IMR-90 (cell line): ENCODE results near the gene LRRC39. TPM values are rescaled to one million over a fixed set of nuclear protein-coding genes. Genes with fewer than 3 reads are reported as not detected.

ENCODE experiments used
- ATAC-seq: fragments of 200-7000 bp; cut with Tn5 transposase; 2 replicates; pipeline ENCODE4 v1.9.1; 2020; ENCODE audit warnings: low read depth, mild to moderate bottlenecking, moderate library complexity
- BruUV-seq: library from RNA; stranded (reverse); fragments of 400-500 nt; replicated peaks from 2 replicates; lab custom pipeline; 2021; lab: Mats Ljungman, UMichigan
- CTCF ChIA-PET: fragments of 300-600 bp; formaldehyde crosslinking; extraction: SDS; loops from one replicate; lab custom pipeline; 2021; ENCODE audit warnings: antibody characterized with exemption; lab: Yijun Ruan, JAX
- POLR2A ChIA-PET: fragments of 300-600 bp; sonication (Branson Sonifier 250); formaldehyde crosslinking; loops from one replicate; lab custom pipeline; 2022; ENCODE audit warnings: antibody characterized with exemption; ENCODE audit not compliant: unreplicated experiment; lab: Charles Lee
- DNase-seq: peaks from one replicate; pipeline ENCODE4 v3.0.0; 2013
- H2AFZ ChIP-seq: replicated peaks from 2 replicates; pipeline ENCODE3; 2013; ENCODE audit warnings: low read length, mild to moderate bottlenecking; ENCODE audit not compliant: poor library complexity
- H2AK5ac ChIP-seq: 2 replicates; pipeline ENCODE4 v1.6.1; 2013; ENCODE audit warnings: low read depth, low read length, inconsistent platforms
- H2AK9ac ChIP-seq: replicated peaks from 2 replicates; pipeline ENCODE3; 2013; ENCODE audit warnings: mild to moderate bottlenecking, low read depth, low read length, moderate library complexity; ENCODE audit not compliant: poor library complexity
- H2BK120ac ChIP-seq: 2 replicates; pipeline ENCODE4 v1.6.1; 2013; ENCODE audit warnings: low read depth, low read length, inconsistent platforms
- H2BK15ac ChIP-seq: 3 replicates; pipeline ENCODE4 v1.6.1; 2013; ENCODE audit warnings: low read depth, low read length, inconsistent platforms
- H2BK20ac ChIP-seq: 2 replicates; pipeline ENCODE4 v1.6.1; 2013; ENCODE audit warnings: low read depth, mild to moderate bottlenecking, inconsistent platforms, low read length, moderate library complexity
- H2BK5ac ChIP-seq: 2 replicates; pipeline ENCODE4 v1.6.1; 2013; ENCODE audit warnings: mild to moderate bottlenecking, low read depth, low read length, inconsistent platforms; ENCODE audit not compliant: poor library complexity, severe bottlenecking
- H3K14ac ChIP-seq: replicated peaks from 2 replicates; pipeline ENCODE4 v1.6.1; 2013; ENCODE audit warnings: low read depth, low read length, inconsistent platforms
- H3K18ac ChIP-seq: 2 replicates; pipeline ENCODE4 v1.6.1; 2013; ENCODE audit warnings: low read depth, low read length, control low read depth
- H3K23ac ChIP-seq: 2 replicates; pipeline ENCODE4 v1.6.1; 2013; ENCODE audit warnings: low read depth, low read length, inconsistent platforms
- H3K27ac ChIP-seq: 2 replicates; pipeline ENCODE4 v1.5.1; 2013; ENCODE audit warnings: mild to moderate bottlenecking, control low read depth, low read length; ENCODE audit not compliant: insufficient read depth
- H3K27me3 ChIP-seq: 2 replicates; pipeline ENCODE4 v1.6.1; 2013; ENCODE audit warnings: low read length; ENCODE audit not compliant: control insufficient read depth, insufficient read depth
- H3K36me3 ChIP-seq: 2 replicates; pipeline ENCODE4 v1.6.1; 2013; ENCODE audit warnings: low read length, mixed read lengths; ENCODE audit not compliant: control insufficient read depth, insufficient read depth
- H3K4ac ChIP-seq: 2 replicates; pipeline ENCODE4 v1.6.1; 2013; ENCODE audit warnings: low read depth, low read length, inconsistent platforms
- H3K4me1 ChIP-seq: 2 replicates; pipeline ENCODE4 v1.6.1; 2013; ENCODE audit warnings: low read length, mixed read lengths; ENCODE audit not compliant: control insufficient read depth, insufficient read depth
- H3K4me2 ChIP-seq: 2 replicates; pipeline ENCODE4 v1.6.1; 2013; ENCODE audit warnings: low read depth, mild to moderate bottlenecking, control low read depth, low read length, moderate library complexity
- H3K4me3 ChIP-seq: 2 replicates; pipeline ENCODE4 v1.5.1; 2013; ENCODE audit warnings: low read depth, mild to moderate bottlenecking, control low read depth, low read length, moderate library complexity; ENCODE audit not compliant: insufficient read depth
- H3K56ac ChIP-seq: 2 replicates; pipeline ENCODE4 v1.6.1; 2013; ENCODE audit warnings: low read length, inconsistent platforms; ENCODE audit not compliant: insufficient read depth; ENCODE audit errors: extremely low read depth
- H3K79me1 ChIP-seq, 2 experiments: 2 replicates each; pipeline ENCODE4 v1.6.1; 2013; ENCODE audit warnings: low read length in 2 of 2, inconsistent platforms in 1 of 2, low read depth in 1 of 2
- H3K9ac ChIP-seq: 2 replicates; pipeline ENCODE4 v1.6.1; 2013; ENCODE audit warnings: low read depth, low read length, control low read depth
- H3K9me1 ChIP-seq: 2 replicates; pipeline ENCODE4 v1.6.1; 2013; ENCODE audit warnings: low read length, inconsistent platforms; ENCODE audit not compliant: insufficient read depth
- H3K9me3 ChIP-seq: 2 replicates; pipeline ENCODE4 v1.6.1; 2013; ENCODE audit warnings: low read length; ENCODE audit not compliant: control insufficient read depth, insufficient read depth
- H4K20me1 ChIP-seq: 2 replicates; pipeline ENCODE4 v1.6.1; 2013; ENCODE audit warnings: low read length, inconsistent platforms; ENCODE audit not compliant: insufficient read depth
- H4K5ac ChIP-seq: 2 replicates; pipeline ENCODE4 v1.6.1; 2013; ENCODE audit warnings: mild to moderate bottlenecking, low read depth, low read length, control low read depth
- H4K8ac ChIP-seq, 2 experiments: 2 replicates each; pipeline ENCODE4 v1.6.1; 2013; ENCODE audit warnings: low read depth in 2 of 2, low read length in 2 of 2, control low read depth in 1 of 2, inconsistent platforms in 1 of 2
- H4K91ac ChIP-seq: 2 replicates; pipeline ENCODE4 v1.6.1; 2013; ENCODE audit warnings: low read depth, low read length, inconsistent platforms; ENCODE audit not compliant: insufficient read depth
- MAZ ChIP-seq: IDR thresholded peaks from 2 replicates; pipeline ENCODE4 v1.6.1; 2012; ENCODE audit warnings: low read depth, mild to moderate bottlenecking, low read length, improper control_type of control experiment, moderate library complexity, borderline replicate concordance
- MXI1 ChIP-seq: IDR thresholded peaks from 2 replicates; pipeline ENCODE4 v1.6.1; 2012; ENCODE audit warnings: low read depth, mild to moderate bottlenecking, low read length, moderate library complexity, borderline replicate concordance
- POLR2A ChIP-seq: IDR thresholded peaks from 2 replicates; pipeline ENCODE4 v1.6.1; 2012; ENCODE audit warnings: mild to moderate bottlenecking, low read depth, low read length
- RCOR1 ChIP-seq: IDR thresholded peaks from 2 replicates; pipeline ENCODE4 v1.6.1; 2012; ENCODE audit warnings: mild to moderate bottlenecking, low read length, improper control_type of control experiment; ENCODE audit not compliant: insufficient replicate concordance
- dilution Hi-C: fragments of 300-500 bp; cut with HindIII; formaldehyde crosslinking; loops from one replicate; pipeline ENCODE4 v1.14.3; 2018; ENCODE audit warnings: low sequenced_read_pairs; ENCODE audit not compliant: unreplicated experiment
- in situ Hi-C: fragments of 300-500 bp; cut with MboI; formaldehyde crosslinking; loops from 3 replicates; pipeline ENCODE4 v1.14.3; 2019; ENCODE audit warnings: low sequenced_read_pairs, inconsistent platforms, mixed read lengths
- intact Hi-C: fragments of 100-400 bp; cut with micrococcal nuclease; formaldehyde crosslinking; loops from 2 replicates; pipeline ENCODE4 v1.10.0; 2022
- polyA plus RNA-seq, 3 experiments: library from polyadenylated mRNA; depleted of rRNA; stranded (reverse); fragments of >200 nt; gene quantifications; 2 replicates each; pipeline ENCODE4 v1.2.3, GENCODE V29; 2012; ENCODE audit warnings: low replicate concordance in 1 of 3
- total RNA-seq: library from RNA; depleted of rRNA; stranded (reverse); fragments of >200 nt; gene quantifications from 2 replicates; pipeline ENCODE4 v1.2.3, GENCODE V29; 2012

The LRRC39 gene
- total and polyA plus RNA-seq, 2 of the 4 experiments (the other 2 are of a cell fraction): 0.36 to 0.48 TPM

DNA sequence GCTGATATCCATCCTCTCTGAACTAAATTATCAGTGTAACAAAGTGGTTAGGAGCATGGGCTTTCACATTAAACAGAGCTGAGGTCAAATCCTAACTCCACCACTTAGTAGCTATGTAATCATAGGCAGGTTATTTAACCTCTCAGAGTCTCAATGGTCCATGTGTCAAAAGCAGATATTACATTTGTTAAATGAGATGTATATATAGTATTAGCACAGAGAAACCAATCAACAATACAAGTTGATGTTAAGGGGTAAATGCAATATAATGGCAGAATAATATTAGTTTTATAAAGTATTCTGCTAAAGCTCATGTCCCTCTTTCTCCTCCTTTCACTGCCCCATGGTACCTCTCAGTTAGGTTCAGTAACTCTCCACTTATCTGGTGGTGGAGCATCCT is 44.4 kb upstream of the LRRC39 start:
- Histone ChIP-seq H3K27me3 (no peaks in the 10 kb centered on the region), H3K56ac (no peak overlapping the region), H3K9me1 (no peaks in the 10 kb centered on the region), H3K27ac (no peak overlapping the region), H2BK5ac (no peak overlapping the region), H3K4me3 (no peak overlapping the region), H3K18ac (no peak overlapping the region), H2AK5ac (no peak overlapping the region), H2BK20ac (no peak overlapping the region), H3K4me2 (no peak overlapping the region), H3K9me3 (no peaks in the 10 kb centered on the region), H2AK9ac (no peak overlapping the region), H4K8ac (no peak overlapping the region), H3K36me3 (peaks cover 13% of the 10 kb centered on the region), H4K20me1 (no peaks in the 10 kb centered on the region), H4K5ac (no peak overlapping the region), H2BK120ac (no peak overlapping the region), H3K4me1 (no peaks in the 10 kb centered on the region), H3K9ac (no peak overlapping the region), H3K14ac (no peak overlapping the region), H3K79me1 (no peaks in the 10 kb centered on the region), H3K23ac (no peak overlapping the region), H4K91ac (no peak overlapping the region), H2AFZ (no peak overlapping the region), H3K4ac (no peak overlapping the region), H2BK15ac (no peak overlapping the region)
- POLR2A ChIA-PET: no interaction called here
- no TSS peak for BruUV-seq
- dilution Hi-C loops: no loop called here
- CTCF ChIA-PET: interaction anchor here (1.0 kb wide), 1 partner anchor 14 kb away, joined by 3 read pairs; no protein-coding TSS in a partner anchor
- DNase-seq (no peak), ATAC-seq (no peak)
- TF ChIP-seq MAZ (no peak), RCOR1 (no peak), POLR2A (no peak), MXI1 (no peak)
- in situ Hi-C loops: no loop called here
- intact Hi-C loops: loop anchor here (10.0 kb wide), 1 partner anchor 52 kb away; no protein-coding TSS in a partner anchor
